Measurements from ENCODE around the gene ATP5ME. TPM values are rescaled to one million over a fixed set of nuclear protein-coding genes. Genes with fewer than 3 reads are reported as not detected.

The ATP5ME gene
- total RNA-seq, 1 donor from 2014 or later, result 255 TPM

DNA sequence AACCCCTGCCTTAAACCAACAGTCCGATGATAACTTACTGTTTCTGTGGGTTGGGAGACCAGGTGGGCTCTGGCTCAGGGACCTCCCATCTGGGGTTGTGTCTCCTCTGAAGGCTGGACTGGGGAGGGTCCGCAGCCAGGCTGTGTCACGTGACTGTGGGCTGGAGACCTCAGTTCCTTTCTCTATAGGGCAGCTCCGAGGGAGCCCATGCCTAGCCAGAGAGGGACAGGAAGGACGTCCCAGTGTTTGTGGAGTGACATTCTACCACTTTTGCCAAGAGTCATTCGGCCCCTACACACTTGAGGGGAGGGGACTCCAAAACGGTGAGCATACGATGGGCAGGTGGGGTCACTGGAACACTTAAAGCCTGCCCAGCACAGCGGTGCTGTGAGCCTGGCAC lies 36.0 kb upstream of the ATP5ME start:
- Mint-ChIP-seq H3K4me3 (ENCODE audit: unreplicated experiment) (no peak overlapping the region), H3K27ac (ENCODE audit: unreplicated experiment) (no peak overlapping the region), H3K4me1 (ENCODE audit: low read depth, unreplicated experiment) (peaks cover 13% of the 10 kb centered on the region), H3K36me3 (ENCODE audit: low read depth, unreplicated experiment) (peaks cover 3% of the 10 kb centered on the region), H3K27me3 (ENCODE audit: low read depth, unreplicated experiment) (no peaks in the 10 kb centered on the region), H3K9me3 (ENCODE audit: unreplicated experiment) (no peaks in the 10 kb centered on the region)
- TF ChIP-seq, protein P1, sequence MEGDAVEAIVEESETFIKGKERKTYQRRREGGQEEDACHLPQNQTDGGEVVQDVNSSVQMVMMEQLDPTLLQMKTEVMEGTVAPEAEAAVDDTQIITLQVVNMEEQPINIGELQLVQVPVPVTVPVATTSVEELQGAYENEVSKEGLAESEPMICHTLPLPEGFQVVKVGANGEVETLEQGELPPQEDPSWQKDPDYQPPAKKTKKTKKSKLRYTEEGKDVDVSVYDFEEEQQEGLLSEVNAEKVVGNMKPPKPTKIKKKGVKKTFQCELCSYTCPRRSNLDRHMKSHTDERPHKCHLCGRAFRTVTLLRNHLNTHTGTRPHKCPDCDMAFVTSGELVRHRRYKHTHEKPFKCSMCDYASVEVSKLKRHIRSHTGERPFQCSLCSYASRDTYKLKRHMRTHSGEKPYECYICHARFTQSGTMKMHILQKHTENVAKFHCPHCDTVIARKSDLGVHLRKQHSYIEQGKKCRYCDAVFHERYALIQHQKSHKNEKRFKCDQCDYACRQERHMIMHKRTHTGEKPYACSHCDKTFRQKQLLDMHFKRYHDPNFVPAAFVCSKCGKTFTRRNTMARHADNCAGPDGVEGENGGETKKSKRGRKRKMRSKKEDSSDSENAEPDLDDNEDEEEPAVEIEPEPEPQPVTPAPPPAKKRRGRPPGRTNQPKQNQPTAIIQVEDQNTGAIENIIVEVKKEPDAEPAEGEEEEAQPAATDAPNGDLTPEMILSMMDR (IDR thresholded peaks at IDR 0.05; ENCODE audit: insufficient read depth, low read depth, low read length), result no peak
- no peak for TF ChIP-seq EZH2 (IDR thresholded peaks at IDR 0.05; ENCODE audit: insufficient read depth, low read length)
- H4K20me1 ChIP-seq (ENCODE audit: insufficient read depth, low read length), result peaks cover 72% of the 10 kb centered on the region
- no peaks in the 10 kb centered on the region for H3K9me3 ChIP-seq (ENCODE audit: insufficient read depth, low read depth, low read length)
- FAIRE-seq (no peak), DNase-seq (ENCODE audit: low read depth) (no peak)
- H3K79me2 ChIP-seq (ENCODE audit: insufficient read depth, low read length), result peaks cover 87% of the 10 kb centered on the region
- no peaks in the 10 kb centered on the region for H3K27me3 ChIP-seq (ENCODE audit: insufficient read depth, low read length)
- peaks cover 2% of the 10 kb centered on the region for H3K36me3 ChIP-seq (ENCODE audit: insufficient read depth, low read length)
- no peak overlapping the region for H3K27ac ChIP-seq (ENCODE audit: low read depth, low read length)
- H3K9ac ChIP-seq (ENCODE audit: low read length), result no peak overlapping the region
- no peak overlapping the region for H2AFZ ChIP-seq (ENCODE audit: low read depth, low read length)
- H3K4me2 ChIP-seq (ENCODE audit: low read length), result no peak overlapping the region
- peaks cover 10% of the 10 kb centered on the region for H3K4me1 ChIP-seq (ENCODE audit: insufficient read depth, low read length)
- H3K4me3 ChIP-seq (ENCODE audit: insufficient read depth, low read depth, low read length), result no peak overlapping the region

DNA sequence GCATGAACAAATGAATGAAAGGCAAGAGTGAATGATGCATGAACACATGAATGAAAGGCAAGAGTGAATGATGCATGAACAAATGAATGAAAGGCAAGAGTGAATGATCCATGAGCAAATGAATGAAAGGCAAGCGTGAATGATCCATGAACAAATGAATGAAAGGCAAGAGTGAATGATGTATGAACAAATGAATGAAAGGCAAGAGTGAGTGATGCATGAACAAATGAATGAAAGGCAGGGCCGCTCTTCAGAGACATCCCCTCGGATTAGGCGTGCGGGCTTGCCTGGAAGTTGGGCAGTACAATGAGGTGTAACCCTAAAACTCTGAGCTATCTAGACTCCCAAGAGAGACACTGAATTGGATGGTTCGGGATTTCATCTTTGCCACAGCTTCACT lies 35.3 kb upstream of the ATP5ME start:
- Mint-ChIP-seq H3K4me1 (ENCODE audit: low read depth, unreplicated experiment) (peaks cover 13% of the 10 kb centered on the region), H3K27ac (ENCODE audit: unreplicated experiment) (no peak overlapping the region), H3K36me3 (ENCODE audit: low read depth, unreplicated experiment) (peaks cover 3% of the 10 kb centered on the region), H3K27me3 (ENCODE audit: low read depth, unreplicated experiment) (no peaks in the 10 kb centered on the region), H3K4me3 (ENCODE audit: unreplicated experiment) (no peak overlapping the region), H3K9me3 (ENCODE audit: unreplicated experiment) (no peaks in the 10 kb centered on the region)
- no peak overlapping the region for H3K9ac ChIP-seq (ENCODE audit: low read length)
- no peaks in the 10 kb centered on the region for H3K27me3 ChIP-seq (ENCODE audit: insufficient read depth, low read length)
- no peak overlapping the region for H2AFZ ChIP-seq (ENCODE audit: low read depth, low read length)
- H3K79me2 ChIP-seq (ENCODE audit: insufficient read depth, low read length), result peaks cover 79% of the 10 kb centered on the region
- H4K20me1 ChIP-seq (ENCODE audit: insufficient read depth, low read length), result peaks cover 65% of the 10 kb centered on the region
- no peak overlapping the region for H3K27ac ChIP-seq (ENCODE audit: low read depth, low read length)
- peaks cover 2% of the 10 kb centered on the region for H3K36me3 ChIP-seq (ENCODE audit: insufficient read depth, low read length)
- H3K4me3 ChIP-seq (ENCODE audit: insufficient read depth, low read depth, low read length), result no peak overlapping the region
- DNase-seq (ENCODE audit: low read depth) (no peak), FAIRE-seq (no peak)
- H3K4me1 ChIP-seq (ENCODE audit: insufficient read depth, low read length), result peaks cover 10% of the 10 kb centered on the region
- TF ChIP-seq EZH2 (IDR thresholded peaks at IDR 0.05; ENCODE audit: insufficient read depth, low read length), result no peak
- TF ChIP-seq, protein P1 (IDR thresholded peaks at IDR 0.05; ENCODE audit: insufficient read depth, low read depth, low read length), result no peak
- no peaks in the 10 kb centered on the region for H3K9me3 ChIP-seq (ENCODE audit: insufficient read depth, low read depth, low read length)
- H3K4me2 ChIP-seq (ENCODE audit: low read length), result peak overlapping the region; percentile 23

DNA sequence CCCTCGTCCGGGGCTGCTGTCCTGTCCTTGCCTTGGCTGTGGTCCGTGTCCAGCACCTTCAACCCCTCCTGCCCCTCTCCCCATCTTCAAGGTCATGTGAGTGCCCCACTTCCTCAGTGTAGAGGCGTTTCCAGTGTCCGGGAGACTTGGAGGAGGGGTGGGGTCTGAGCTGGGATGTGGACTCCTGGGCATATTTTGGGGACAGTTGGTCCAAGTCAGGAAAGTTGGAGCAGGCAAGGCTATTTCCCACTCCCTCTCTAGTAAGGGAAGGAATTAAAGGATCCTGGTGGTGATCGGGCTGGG lies 34.5 kb upstream of the ATP5ME start:
- Histone ChIP-seq H3K4me2 (ENCODE audit: low read length) (peak overlapping the region; percentile 60), H2AFZ (ENCODE audit: low read depth, low read length) (no peak overlapping the region), H3K79me2 (ENCODE audit: insufficient read depth, low read length) (peaks cover 71% of the 10 kb centered on the region), H3K4me1 (ENCODE audit: insufficient read depth, low read length) (peaks cover 10% of the 10 kb centered on the region), H3K9me3 (ENCODE audit: insufficient read depth, low read depth, low read length) (no peaks in the 10 kb centered on the region), H4K20me1 (ENCODE audit: insufficient read depth, low read length) (peaks cover 57% of the 10 kb centered on the region), H3K27ac (ENCODE audit: low read depth, low read length) (no peak overlapping the region), H3K4me3 (ENCODE audit: insufficient read depth, low read depth, low read length) (no peak overlapping the region), H3K27me3 (ENCODE audit: insufficient read depth, low read length) (no peaks in the 10 kb centered on the region), H3K36me3 (ENCODE audit: insufficient read depth, low read length) (peaks cover 2% of the 10 kb centered on the region), H3K9ac (ENCODE audit: low read length) (no peak overlapping the region)
- TF ChIP-seq EZH2 (IDR thresholded peaks at IDR 0.05; ENCODE audit: insufficient read depth, low read length), result no peak
- TF ChIP-seq, protein P1 (IDR thresholded peaks at IDR 0.05; ENCODE audit: insufficient read depth, low read depth, low read length), result no peak
- no peaks in the 10 kb centered on the region for H3K9me3 Mint-ChIP-seq (ENCODE audit: unreplicated experiment)
- H3K36me3 Mint-ChIP-seq (ENCODE audit: low read depth, unreplicated experiment), result peaks cover 3% of the 10 kb centered on the region
- no peaks in the 10 kb centered on the region for H3K27me3 Mint-ChIP-seq (ENCODE audit: low read depth, unreplicated experiment)
- FAIRE-seq, result no peak
- no peak for DNase-seq (ENCODE audit: low read depth)
- H3K4me1 Mint-ChIP-seq (ENCODE audit: low read depth, unreplicated experiment), result peaks cover 13% of the 10 kb centered on the region
- H3K27ac Mint-ChIP-seq (ENCODE audit: unreplicated experiment), result no peak overlapping the region
- peak overlapping the region; percentile 62 for H3K4me3 Mint-ChIP-seq (ENCODE audit: unreplicated experiment)

Measured in astrocyte (in vitro differentiated cells and primary cell).